CD4-positive, alpha-beta T cell treated with Interleukin-12 subunit alpha and Interleukin-12 subunit beta, for 1 hour (primary cell): Measurements from ENCODE around the gene NACC2.

Source experiments
- DNase-seq: peaks from one replicate; pipeline ENCODE4 v3.0.0-alpha.2; 2020

Gene NACC2

DNA sequence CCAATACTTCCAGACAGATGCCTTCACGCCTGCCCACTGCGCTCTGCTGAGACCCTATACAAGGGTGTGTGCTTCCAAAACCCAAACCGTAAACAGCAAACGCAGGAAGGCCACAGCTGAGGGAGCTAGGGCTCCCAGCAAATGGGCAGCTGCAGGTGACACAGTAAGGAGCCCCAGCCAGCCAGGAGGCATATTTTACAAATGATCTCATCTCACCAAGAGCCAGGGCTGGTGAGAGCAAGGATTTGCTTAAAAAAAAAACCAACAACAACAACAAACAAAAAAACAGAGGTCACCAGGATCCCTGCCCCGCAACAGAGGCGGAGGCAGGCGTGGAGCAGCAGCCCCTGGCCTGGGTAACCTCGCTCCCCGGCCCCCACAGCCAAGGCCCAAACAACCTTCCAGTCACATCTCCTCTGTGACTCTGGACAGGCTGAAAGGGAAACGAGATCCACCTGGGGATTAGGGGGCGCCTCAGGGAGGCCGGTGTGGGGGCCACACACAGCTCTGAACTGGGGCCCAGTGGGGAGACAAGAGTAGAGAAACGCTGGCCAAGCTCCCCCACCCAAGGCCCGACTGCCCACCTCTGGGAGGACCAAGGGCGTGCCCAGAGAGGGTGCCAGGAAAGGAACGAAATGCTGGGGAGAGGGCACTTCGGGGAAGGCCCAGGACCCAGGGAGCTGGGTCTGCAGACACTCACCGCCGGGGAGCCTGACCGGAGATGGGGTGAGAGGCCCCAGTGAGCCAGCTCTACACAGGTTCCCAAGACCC lies 3.3 kb downstream of the NACC2 start:
- DNase-seq, result no peak

DNA sequence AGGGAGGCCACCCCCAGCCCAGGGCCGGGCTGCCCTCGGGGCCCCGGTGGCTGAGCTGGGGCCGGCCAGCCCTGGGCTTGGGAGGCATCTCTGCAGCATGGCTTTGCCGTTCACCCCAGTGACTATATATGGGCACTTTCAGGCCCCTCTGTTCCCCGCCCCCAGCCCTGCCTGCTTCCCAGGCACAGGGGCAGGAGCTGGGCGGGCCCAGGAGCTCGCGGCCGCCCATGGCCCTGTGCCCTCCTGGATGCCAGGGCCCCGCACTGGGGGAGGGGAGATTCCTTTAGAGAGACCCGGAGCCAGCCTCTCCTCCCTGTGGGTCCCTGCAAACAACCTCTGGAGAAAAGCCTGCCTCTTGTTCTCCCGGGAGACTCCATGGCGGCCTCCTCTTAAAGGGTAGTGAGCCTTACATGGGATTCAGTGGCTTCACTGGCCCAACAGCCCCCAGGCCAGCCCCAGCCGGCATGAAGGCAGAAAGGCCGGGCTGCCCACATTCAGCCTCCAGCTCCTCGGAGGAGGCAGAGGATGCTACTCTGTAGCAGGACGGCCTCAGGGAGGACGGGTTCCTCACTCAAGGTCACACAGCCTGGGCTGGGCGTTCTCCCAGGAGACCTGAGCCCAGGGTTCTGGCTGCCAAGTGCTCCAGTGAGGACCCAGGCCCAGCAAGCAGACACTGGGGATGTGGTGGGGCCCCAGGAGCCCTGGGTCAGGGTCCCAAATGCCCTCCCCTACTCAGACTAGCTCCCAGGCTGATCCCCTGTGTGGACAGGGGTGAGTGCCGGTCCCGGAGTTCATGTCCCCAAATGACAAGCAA lies 4.1 kb downstream of the NACC2 start:
- DNase-seq, result no peak

DNA sequence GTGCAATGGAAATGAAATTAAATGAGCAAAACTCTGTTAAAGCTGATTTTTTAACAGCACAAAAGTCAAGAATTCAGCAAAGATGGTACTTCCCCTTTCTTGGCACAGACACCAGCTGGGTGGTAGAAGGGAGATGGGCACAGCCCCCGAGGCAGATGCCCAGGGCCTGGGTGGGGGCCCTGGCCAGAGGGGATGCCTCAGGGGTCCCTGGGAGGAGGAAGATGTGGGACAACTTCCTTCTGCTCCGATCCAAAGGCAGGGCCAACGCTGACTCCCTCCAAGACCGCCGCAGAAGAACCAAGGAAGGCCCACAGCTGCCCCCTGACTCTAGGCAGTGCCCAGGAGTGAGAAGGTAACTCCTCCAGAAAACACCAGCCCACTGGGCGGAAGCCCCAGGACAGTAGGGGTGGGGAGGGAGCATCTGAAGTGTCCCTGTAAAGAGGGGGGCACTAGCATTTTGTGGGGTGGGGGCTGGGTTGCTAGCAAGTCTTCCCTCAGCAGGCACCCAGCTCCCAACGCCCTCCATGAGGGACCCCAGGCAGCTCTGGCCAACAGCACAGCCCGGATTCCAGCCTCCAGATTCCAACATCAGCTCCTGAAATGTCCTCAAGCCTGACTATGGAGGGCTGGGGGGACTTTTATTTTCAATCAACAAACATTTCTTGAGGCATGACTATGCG lies 4.9 kb downstream of the NACC2 start:
- no peak for DNase-seq

DNA sequence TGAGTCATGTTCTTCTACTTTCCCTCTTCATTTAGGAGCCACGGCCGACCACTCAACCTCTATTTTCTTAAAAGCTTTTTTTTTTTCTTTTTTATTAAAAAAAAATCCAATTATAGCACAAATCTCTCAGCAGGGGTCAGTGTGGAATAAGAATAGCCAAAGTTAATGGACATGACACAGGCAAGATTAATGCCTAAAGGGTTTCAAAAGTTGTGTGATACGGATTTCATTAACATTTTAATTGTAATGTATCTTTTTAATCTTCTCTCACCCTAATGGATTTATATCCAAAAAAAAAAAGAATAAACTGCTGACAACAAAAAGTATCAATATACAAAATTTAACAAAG lies 5.4 kb downstream of the NACC2 start:
- DNase-seq, result peak; percentile 50

DNA sequence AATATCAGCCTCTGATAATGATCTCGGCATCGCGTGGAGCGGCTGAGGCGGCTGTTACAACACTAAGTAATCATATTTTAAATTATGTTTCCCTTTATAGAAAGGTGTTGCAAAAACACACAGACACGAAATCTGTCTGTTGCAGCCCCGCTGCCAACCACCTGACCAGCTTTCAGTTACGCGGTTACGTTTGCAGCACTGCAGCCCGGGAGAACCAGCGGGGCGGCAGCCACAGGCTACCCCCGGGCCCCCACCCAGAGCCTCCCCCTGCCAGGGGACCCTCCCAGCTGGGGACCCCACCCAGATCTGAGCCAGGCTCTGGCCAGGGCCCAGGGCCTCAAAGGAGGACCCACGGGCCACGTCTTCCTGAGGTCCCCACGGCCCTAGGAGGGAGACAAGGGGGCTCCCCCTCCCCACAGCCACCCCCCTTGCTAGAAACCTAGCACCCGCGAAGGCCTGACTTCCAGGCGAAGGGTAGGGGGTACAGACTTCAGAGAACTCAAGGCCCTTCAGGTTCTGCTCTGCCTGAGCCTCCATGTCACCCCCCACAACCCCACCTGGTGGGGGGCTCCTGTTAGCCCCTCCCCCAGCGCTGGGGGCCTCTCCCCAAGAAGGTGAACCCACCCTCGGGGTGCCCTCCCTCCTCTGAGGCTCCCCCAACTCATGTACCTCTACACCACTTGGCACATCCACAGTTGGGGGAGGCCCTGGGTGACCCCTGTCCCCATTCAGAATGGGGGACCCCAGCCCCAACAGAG lies 6.0 kb downstream of the NACC2 start:
- no peak for DNase-seq

DNA sequence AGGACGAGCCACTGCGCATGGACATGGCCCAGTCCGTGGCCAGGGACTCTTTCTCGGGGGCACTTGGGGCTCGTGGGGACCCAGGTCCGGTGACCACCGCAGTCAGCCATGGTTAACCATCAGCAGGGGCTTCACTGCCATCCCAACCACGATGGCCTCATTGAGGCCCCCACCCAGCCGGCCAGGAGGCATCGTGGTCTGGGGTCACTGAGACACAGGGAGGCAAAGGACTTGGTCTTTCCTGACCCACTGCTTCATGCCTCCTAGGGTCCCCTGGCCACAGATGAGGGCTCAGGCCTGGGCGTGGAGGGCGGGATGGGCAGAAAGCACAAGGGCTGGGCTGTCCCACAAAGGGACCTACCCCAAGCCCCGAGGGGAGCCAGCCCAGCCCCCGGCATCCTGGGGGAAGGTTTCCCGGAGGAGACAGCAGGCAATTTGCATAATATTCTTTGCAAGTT lies 6.6 kb downstream of the NACC2 start:
- DNase-seq, result no peak

DNA sequence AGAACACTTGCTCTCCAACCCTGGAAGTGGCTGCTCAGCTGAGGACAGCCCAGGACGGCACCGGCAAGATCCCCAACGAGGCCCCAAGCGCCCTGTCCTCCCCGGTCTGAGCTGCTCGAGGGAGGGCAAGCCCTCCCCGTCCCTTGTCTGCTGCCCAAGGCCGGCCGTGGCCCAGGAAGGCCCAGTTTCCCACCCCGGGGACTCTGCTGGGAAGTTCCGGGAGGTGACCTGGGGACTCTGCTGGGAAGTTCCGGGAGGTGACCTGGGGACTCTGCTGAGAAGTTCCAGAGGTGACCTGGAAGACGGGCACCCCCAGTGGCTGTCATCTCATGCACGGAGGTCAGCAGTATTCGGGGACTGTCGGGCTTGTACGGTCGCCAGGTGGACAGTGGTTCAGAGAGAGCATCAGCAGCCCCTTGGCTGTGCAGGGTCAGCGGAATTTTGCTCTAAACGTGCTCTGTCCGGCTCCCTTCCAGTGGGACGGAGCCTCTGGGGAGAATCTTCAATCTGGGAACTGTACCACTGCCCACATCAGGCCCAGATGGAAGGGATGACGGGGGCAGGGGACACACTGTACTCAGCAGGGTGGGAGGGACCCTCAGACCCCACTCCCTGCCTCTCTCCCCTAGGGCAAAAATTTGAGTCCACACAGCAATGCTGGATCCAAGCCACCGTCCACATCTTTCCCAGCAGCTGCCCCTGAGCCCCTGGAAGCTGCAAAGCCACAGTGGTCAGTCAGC lies 7.2 kb downstream of the NACC2 start:
- DNase-seq, result no peak

DNA sequence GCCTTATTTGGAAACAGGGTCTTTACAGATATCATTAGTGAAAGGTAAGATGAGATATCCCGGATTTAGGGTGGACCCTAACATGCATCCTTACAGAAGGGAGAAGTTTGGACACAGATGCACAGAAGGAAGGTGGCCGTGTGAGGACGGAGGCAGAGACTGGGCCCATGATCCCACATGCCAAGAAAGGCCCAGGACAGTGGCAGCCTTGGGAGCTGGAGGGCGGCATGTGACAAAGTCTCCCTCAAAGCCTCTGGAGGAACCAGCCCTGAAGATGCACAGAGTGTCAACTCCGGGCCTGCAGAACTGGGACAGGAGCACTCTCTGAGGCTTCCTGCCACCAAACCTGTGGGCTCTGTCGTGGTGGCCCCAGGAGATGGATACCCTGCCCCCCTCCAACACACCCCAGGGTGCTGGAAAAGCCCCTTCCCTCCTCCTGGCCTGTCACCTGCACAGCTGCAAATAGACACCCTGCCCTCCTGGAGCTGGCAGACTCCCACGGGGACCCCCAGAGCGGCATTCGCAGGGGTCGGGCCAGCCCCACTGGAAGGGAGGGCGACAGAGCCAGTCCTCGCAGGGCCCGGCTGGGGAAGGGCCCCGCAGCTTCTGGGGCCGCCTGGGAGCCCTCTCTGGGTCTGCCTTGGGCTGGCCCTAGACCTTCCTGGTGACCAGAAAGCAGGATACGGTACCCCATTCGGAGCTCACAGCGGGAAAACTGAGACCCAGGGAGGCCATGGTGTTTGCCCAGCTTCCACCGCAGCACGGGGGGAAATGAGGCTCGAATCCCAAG lies 7.9 kb downstream of the NACC2 start:
- no peak for DNase-seq

DNA sequence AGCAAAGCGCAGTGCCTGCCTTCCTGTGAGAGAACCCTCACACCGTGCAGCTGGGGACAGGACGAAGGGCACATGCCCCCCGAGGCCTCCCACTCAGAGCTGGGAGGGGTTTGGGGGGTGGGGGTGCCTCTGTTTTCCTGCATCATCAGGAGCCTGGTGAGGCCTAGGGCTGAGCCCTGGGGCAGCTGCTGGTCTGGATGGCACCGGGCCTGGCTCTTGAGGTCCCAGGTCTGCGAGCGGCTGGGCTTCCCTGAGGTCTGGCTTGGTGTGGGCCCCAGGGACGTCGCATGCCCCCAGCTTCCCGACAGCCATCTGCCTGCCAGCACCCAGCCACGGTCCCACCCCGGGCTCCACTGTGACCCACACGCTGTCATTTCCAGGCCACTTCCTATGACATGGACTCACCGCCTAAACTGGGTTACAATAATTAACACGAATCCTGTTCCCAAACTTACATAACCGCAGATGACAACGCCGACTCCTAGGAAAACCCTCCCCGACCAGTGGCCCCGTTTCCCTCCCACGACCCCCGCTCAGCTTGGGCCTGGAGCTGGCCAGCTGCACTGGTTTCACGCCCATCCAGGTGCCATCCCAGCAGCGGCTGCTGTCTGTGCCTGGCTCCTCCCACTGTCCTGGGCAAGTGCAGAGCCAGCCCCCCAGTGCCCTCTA lies 8.7 kb downstream of the NACC2 start:
- DNase-seq, result no peak

DNA sequence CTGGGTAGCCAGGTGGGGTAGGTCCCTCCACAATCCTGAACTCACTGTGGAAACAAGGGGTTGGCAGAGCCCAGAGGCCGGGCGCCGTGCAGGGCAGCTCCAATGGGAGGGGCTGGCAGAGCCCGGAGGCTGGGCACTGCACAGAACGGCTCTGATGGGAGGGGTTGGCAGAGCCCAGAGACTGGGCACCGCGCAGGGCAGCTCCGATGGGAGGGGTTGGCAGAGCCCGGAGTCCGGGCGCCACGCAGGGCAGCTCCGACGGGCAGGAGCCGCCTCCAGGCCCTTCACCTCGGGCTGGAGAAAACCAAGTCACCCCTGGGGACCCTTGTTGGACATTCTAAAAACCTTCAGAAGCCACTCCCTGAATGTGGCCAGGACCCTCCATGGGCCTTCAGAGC lies 9.3 kb downstream of the NACC2 start:
- DNase-seq, result no peak

DNA sequence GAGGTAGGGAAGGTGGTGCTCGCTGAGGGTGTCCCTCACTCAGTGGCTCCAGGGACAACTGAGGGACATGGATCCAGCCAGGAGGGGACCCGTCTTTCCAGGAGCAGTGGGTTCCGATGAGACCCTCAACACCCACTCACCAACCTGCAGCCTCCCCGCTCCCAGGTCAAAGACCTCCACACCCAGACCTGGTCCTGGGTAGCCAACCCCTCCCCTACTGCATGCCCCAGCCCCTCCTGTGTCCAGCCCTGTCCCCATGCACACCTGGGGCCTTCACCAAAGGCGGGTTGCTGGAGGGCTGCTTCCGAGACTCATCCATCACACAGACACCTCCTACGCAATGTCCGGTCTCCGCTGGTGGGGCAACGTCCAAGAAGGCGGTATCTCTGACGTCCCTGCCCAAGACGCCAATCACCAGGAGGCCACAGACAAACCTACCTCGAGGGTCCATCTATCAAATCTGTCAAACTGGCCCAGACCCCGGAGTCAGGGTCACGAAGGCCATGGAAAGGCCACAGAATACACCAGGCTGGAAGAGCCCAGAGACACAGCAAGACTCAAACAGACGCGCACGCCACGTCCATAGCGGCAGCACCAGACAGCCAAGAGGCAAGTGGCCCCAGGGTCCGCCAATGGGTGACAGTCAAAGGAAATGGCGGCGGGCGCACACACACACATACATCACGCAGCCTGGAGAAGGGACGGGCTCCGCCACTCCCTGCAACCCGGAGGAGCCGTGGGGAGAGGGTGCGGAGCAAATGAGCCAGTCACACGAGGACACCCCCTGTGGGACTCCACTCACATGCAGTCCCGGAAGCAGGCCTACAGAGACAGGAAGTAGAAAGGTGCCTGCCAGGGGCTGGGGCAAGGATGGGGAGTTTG lies 10.8 kb downstream of the NACC2 start:
- no peak for DNase-seq

DNA sequence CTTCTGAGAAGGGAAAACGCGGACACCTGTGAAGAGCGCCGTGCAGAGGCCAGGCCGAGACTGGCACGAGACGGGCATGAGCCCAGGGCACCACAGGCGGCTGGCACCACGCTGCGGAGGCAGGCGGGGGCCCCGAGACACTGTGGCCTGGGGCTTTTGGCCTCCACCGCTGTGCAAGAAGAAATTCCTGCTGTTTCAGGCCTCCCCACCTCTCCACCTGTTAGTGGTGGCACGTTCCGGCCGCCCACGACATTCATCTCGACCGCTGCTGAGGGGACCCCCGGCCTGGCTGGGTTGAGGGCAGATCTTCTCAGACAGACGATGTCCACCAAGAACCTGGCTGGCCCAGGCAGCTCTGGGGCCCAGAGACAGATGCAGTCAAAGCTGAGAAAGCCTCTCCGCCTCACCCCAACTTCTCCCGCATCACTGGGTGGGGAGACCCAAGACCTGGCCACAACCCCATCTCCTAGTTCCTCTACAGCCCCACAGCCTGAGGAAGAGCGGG lies 11.5 kb downstream of the NACC2 start:
- DNase-seq, result no peak

DNA sequence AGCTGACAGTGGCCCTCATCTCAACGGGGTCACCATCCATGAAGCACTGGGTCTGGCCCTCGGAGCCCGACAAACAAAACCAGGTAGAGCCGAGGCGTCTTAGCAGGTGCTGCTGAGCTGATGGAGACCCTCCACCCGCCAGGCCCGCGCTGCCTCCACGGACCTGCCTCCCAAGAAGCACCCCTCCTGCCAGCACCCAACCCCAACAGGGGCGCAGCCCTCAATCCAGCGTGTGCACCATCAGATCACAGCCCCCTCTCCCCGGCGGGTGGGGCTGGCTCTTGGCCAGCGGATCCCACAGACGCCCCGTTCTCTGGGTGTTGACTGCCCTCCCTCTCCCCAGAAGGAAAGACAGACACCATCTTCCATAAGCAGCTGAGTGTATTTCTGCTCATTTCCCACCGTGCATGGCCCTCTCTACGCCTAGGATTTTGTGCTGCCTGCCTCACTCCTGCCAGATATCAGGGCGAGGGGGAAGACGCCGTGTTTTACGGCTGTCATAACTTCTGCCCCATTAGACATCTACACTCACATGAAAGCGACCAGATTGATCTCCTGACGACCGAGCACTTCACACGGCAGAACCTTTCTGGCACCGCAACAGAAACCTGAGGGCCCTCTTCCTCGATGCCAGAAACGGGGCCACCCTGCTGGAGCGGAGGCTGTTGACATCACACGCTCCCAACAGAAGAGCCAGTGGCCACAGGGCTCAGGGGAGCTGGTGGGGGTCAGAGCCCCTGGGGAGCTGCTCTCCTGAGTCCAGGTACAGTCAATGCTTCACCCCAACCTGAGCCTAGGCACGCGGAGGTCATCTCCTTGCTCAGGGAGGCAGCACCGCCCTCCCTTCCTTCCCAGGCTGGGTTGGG lies 12.4 kb downstream of the NACC2 start:
- no peak for DNase-seq

DNA sequence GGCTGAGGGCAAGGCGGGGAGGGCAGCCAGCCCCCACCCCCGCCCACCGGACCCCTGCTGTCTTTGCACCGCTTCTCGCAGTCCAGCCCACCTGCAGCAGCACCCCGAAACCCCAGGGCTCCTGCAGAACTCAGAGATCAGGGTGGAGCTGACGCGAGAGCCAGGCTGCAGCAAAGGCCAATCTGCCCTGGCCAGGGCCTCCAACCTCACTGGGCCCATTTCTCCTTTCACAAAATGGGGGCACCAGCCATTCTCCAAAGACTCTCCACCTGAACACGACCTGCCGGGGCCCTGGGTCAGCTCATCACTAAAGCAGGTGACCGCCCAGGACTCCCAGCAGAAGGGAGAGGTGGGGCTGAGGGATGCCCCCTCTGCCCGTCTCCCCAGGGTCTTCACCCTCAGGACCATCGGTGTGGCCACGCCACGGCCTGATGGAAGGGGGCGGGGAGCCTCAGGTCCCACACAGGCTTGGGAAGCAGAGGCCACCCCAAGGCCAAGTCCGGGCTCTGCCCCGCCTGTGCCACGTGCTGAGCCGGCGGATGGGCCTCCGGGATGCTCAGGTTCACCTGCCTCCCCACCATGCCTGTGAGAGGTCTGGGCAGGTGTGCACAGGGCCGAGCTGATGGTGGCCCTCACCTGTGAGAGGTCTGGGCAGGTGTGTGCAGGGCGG lies 13.1 kb downstream of the NACC2 start:
- DNase-seq, result no peak

DNA sequence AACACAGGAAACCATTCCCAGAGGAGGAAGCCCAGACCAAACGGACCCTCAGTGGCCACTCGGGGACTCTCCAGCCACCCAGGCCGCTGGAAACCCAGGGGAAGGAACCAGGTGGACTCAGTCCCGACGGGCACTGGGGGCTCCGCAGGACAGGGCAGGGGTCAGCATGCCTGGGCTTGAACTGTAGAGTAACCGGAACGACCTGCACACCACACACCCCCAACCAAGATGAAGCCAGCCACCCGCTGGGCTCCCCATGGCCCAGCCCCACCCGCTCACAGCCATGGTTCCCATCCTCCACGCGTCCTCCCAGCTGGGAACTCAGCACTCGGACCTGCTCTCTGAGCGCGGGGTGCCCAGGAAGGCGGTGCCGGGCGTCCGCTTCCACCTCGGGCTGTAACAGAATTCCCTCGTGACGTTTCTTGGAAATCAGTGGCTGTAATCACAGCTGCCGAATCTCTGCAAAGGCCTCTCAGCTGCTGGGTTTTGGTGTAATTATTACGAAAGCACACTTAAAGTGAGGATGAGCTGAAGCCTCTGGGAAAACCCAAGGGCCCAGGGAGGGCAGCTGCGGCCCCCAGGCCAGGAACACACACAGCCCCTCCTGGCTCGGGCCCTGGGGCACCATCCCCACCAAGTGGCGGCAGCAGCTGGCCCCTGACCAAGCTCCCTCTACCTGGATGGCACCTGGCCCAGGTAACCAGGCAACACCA lies 13.8 kb downstream of the NACC2 start:
- DNase-seq, result no peak

DNA sequence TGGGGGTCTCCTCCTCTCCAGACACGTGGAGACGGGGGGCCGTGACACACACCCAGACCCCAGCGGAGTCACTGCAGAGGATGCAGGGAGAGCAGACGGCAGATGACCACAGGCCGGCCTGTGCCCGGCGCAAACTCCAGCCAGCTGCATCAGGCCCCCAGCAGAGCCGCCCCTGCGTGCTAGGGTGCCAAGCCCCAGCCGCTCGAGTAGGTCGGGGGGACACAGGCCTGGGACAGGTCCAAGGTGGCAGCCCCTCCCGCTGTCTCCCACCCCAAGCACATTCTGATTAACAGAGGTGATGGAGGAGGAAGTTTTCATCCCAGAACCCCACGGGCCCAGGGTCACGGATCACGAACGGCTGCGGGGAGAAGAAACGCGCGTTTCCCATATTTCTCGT lies 14.4 kb downstream of the NACC2 start:
- no peak for DNase-seq

DNA sequence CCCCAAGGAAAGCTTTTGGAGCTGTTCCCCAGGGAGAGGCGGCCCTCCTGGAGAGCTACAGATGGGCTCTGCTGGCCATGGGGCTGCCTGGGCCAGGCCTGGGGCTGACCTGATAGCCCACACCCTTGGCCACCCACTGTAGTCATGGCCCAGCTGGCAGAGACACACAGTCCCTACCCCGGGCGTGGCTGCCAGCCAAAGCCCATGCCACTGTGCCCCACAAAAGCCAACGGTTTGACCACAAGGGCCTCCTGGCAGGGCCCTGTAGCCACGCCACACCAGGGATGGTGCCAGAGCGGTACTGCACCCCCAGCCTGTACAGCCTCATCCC lies 15.2 kb downstream of the NACC2 start:
- DNase-seq, result no peak
